NCI-H748 treated with DMSO at 0.1 percent for 48 hours (cell line): ENCODE results near the gene GNPAT.

ENCODE experiments used
- DNase-seq: peaks from one replicate; lab custom pipeline; 2025; lab: John Stamatoyannopoulos, UW

Gene GNPAT

DNA sequence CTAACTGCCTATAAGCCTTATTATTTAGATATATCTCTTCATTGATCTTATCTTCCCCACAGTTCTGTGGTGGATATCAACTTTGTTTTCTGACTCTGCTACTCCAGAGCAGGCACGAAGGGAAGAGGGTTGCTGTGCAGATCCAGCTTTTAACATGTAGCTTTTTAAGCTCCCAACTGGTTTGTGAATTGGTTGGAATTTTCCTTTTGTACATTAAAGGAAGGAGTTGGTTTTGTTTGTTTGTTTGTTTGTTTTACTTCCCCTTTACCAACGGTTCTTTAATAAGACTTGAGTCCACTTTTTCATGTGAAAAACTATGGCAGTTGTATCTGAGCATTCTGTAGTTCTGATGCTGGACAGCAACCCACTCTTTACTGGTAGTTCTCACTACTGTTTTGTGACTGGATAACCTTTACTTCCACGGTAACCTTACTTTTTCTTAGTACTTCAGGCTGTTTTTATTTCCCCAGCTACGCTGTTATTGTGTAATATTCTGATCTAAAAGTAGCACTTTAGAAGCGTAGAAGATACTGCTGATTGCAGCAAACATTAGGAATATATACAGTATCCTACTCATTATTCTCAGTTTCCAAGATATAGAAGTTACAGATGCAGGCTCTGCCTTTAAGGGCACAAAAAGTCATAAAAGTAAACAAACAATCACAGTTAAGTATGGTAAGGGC, 1.6 kb downstream of the GNPAT start:
- no peak for DNase-seq

GRCh38 chr1:231248778-231249177, 7.8 kb downstream of the GNPAT start:
- no peak for DNase-seq

- DNase-seq = no peak
Observed at GRCh38 chr1:231252336-231252735, 11.3 kb downstream of the GNPAT start.

DNA sequence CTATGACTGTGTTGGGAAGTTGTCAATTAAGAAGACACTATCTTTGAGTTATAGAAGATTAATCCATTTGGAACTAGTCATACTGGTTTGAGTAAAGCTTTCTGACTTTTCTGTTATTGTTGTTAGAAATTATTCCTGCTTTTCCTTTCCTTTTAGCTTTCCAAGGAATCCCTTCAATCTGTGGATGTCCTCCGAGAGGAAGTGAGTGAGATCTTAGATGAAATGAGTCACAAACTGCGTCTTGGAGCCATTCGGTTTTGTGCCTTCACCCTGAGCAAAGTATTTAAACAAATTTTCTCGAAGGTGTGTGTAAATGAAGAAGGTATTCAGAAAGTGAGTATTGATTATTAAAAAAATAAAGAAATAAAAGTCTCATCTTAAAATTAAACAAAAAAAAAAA, 19.3 kb downstream of the GNPAT start:
- DNase-seq = no peak

DNA sequence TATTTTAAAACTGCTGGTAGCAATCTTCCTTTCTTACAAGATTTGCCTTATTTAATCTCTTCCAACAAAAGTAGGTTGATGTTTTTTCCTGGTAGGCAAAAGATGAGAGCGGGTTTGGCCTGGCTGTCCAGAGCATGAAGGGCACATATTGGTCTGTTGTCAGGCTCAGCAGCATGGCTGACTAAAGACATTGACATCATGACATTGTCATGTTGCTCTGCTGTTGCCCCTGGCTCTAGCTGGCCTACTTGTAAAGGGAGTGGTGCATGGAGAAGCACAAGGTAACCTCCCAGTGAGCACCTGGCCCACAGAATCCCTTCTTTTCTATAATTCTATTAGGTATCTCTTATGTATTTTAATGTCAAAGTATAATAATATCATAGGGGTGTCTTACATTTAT, 23.6 kb downstream of the GNPAT start:
- DNase-seq = no peak

- no peak for DNase-seq
Observed at GRCh38 chr1:231265379-231265778, 24.4 kb downstream of the GNPAT start.

DNA sequence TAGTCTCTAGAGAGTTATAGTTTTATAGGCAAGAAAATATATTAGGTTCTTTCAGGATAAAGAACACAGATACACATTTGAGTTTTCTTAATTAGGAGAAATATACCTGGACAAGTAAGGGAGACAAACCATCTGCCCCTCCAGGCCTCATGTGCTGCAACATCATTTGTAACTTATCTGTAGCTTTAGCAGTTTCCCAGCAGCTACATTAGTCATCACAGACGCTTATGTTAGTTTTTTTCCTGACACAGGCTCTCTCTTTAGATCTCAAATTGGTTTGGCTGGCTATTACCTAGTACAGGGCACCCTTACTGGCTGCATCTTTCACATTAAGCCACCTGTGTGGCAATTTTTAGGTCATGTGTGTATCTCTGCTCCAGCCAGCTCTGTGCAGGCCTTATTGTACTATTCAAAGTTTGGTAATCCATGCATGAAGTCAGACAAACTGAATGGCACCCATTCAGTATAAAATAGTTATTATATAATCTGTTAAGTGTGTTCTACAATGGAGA, 25.9 kb downstream of the GNPAT start:
- no peak for DNase-seq

DNA sequence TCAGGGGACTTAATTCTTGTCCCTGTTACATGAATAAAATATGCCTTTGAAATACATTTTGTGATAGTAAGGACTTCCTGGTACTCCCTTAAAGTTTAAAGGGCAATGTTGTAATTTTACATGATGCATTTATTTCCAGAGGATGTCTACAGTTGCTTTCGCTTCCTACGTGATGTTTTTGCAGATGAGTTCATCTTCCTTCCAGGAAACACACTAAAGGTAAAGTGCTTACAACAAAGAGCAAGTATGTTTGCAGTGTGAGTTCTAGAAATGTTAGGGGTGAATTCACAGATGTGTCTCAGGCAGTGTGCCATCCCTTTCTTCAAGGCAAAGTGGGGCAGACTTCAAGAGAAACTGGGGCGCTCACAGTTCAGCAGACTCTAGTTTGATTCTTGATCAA, 31.2 kb downstream of the GNPAT start:
- no peak for DNase-seq

- no peak for DNase-seq
Observed at GRCh38 chr1:231272880-231273279, 31.9 kb downstream of the GNPAT start.

GRCh38 chr1:231274119-231274825, 33.3 kb downstream of the GNPAT start:
- DNase-seq = no peak

GRCh38 chr1:231278100-231278790, 37.2 kb downstream of the GNPAT start:
- DNase-seq = no peak

DNA sequence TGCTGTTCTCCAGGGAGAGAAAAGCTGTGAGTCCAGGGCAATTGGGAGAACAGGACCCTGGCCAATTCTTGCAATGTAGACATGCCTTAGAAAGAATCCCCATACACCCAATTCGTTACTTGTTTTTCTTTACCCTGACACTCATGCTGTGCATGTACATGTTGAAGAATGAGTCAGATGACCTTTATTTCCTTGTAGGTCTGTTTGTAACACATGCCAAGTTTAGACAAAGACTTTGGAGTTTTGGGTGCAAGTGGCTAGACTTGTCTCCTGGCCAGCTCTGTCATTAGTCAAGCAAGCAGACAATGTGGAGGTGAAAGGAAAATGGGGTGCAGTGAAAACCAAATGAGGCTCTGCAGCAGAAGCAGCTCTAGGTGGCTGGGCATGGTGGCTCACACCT, 38.1 kb downstream of the GNPAT start:
- no peak for DNase-seq

- DNase-seq = no peak
Observed at GRCh38 chr1:231279683-231280082, 38.7 kb downstream of the GNPAT start.

- DNase-seq = no peak
Observed at GRCh38 chr1:231284441-231284840, 43.4 kb downstream of the GNPAT start.

DNA sequence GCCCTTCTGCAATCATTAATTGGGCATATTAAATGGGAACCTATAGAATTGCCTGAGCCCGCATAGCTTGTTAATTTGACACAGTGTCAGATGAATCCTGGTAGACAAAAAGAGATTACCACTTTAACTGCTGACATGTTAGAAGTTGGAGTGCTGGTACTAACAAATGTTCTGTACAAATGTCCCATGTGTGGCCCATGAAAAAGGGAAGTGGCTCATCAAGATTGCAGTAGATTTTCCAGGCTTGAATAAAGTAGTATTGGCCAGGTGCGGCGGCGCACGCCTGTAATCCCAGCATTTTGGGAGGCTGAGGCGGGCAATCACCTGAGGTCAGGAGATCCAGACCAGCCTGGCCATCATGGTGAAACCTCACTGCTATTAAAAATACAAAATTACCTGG, 45.6 kb downstream of the GNPAT start:
- no peak for DNase-seq

- no peak for DNase-seq
Observed at GRCh38 chr1:231295938-231296337, 54.9 kb downstream of the GNPAT start.

GRCh38 chr1:231301990-231302389, 61.0 kb downstream of the GNPAT start:
- no peak for DNase-seq

DNA sequence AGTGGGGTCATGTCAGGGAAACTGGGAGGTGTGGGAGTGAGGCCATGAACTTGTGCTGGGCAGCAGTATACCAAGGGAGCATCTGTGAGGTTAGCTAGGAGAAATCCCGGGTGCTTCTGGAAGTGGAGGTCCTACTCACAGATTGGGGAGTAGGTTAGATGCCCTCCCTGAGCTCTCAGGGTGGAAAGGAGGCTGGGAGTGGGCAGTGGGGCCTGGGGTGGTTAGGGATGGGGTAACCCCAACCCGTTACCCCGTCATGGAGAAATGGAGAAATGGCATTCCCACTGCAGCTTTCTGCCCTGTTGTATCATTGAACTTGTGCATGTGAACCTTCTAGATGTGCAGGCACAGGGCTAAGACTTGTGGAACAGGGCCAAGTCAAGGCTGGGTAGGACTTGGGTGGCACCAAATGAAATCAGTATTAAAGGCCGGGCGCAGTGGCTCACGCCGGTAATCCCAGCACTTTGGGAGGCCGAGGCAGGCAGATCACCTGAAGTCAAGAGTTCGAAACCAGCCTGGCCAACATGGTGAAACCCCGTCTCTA, 69.5 kb downstream of the GNPAT start:
- DNase-seq = no peak

- DNase-seq = no peak
Observed at GRCh38 chr1:231311720-231312431, 70.9 kb downstream of the GNPAT start.

DNA sequence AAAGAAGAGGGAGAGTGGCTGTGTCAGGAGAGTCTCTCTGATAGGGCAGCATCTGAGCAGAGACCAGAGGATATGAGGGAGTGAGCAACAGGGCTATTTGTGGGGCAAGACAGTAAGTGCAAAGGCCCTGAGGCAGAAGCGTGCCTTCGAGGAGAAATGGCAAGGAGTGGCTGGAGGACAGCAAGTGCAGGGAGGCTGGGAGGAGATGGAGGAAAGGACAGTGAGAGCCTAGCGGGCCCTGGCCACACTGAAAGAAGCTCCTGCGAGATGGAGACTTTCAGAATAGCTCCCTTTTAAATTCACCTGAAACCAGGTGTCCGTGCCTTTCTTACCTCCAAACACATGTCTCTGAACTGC, 71.4 kb downstream of the GNPAT start:
- no peak for DNase-seq

DNA sequence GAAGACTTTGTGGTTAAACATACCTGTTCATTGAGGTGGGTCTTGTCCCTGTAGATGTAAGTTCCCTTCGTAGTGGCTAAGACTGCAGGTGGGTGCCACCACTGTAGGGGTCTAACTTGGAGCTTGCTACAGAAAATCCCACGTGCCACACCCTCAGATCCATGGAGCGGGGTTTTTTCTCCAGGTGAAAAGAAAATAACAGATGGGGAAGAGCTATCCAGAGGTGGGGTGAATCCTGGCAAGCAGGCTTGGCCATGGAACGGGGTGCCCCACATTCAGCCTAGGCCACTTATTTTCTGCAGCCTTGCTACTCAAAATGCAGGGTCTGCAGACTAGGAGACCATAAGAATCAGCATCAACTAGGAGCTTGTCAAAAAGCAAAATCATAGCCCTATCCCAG, 72.6 kb downstream of the GNPAT start:
- DNase-seq = no peak

GRCh38 chr1:231315887-231316286, 74.9 kb downstream of the GNPAT start:
- no peak for DNase-seq
